Vagina (tissue), 2 donors: ENCODE results near the gene MARK2. TPM values are rescaled to one million over a fixed set of nuclear protein-coding genes. Genes with fewer than 3 reads are reported as not detected.

Experiments used
- DNase-seq, 2 donors: peaks; one replicate each; pipeline ENCODE4 v3.0.0-alpha.2; 2017; ENCODE audit errors: extremely low spot score in 2 of 2
- H3K27ac ChIP-seq: fragments of 200-600 bp; sonication (generic); one replicate; pipeline ENCODE4 v1.5.1; 2019
- H3K27me3 ChIP-seq: fragments of 200-600 bp; sonication (generic); one replicate; pipeline ENCODE4 v1.5.1; 2019
- H3K36me3 ChIP-seq, 2 donors: fragments of 200-600 bp; sonication (generic); one replicate each; pipeline ENCODE4 v1.5.1; 2017 to 2019
- H3K4me1 ChIP-seq: fragments of 200-600 bp; sonication (generic); one replicate; pipeline ENCODE4 v1.5.1; 2019
- H3K4me3 ChIP-seq, 2 donors: fragments of 200-600 bp; sonication (generic); 1 replicate in 1 of 2; 2 replicates in 1 of 2; pipeline ENCODE4 v1.5.1; 2016 to 2019
- H3K9me3 ChIP-seq: fragments of 200-600 bp; sonication (generic); one replicate; pipeline ENCODE4 v1.5.1; 2019
- CTCF ChIP-seq, 3 experiments: fragments of 450-650 bp in 2 of 3; fragments of 200-600 bp in 1 of 3; sonication (generic) in 1 of 3; IDR thresholded peaks; one replicate each; pipeline ENCODE4 v1.5.1; 2017 to 2019; ENCODE audit warnings: antibody characterized with exemption in 3 of 3, mild to moderate bottlenecking in 2 of 3, moderate library complexity in 2 of 3
- POLR2A ChIP-seq, 2 donors: fragments of 450-650 bp; IDR thresholded peaks; one replicate each; pipeline ENCODE4 v1.6.1; 2017; ENCODE audit warnings: antibody characterized with exemption in 2 of 2, mild to moderate bottlenecking in 2 of 2, moderate library complexity in 2 of 2
- POLR2AphosphoS5 ChIP-seq, 2 donors: sonication (generic); formaldehyde crosslinking; IDR thresholded peaks; one replicate each; pipeline ENCODE4 v1.9.0; 2017; ENCODE audit warnings: antibody characterized with exemption in 2 of 2, mild to moderate bottlenecking in 2 of 2, low read depth in 1 of 2; ENCODE audit not compliant: insufficient read depth in 1 of 2
- intact Hi-C: fragments of 100-400 bp; cut with DNase I; formaldehyde crosslinking; loops from one replicate; pipeline ENCODE4 v1.15.1; 2023
- total RNA-seq: library from RNA; depleted of rRNA; stranded (reverse); fragments of >200 nt; gene quantifications from one replicate; pipeline ENCODE4 v1.2.3, GENCODE V29; 2016

Gene MARK2
- total RNA-seq, 1 donor from 2014 or later = 35.6 TPM

DNA sequence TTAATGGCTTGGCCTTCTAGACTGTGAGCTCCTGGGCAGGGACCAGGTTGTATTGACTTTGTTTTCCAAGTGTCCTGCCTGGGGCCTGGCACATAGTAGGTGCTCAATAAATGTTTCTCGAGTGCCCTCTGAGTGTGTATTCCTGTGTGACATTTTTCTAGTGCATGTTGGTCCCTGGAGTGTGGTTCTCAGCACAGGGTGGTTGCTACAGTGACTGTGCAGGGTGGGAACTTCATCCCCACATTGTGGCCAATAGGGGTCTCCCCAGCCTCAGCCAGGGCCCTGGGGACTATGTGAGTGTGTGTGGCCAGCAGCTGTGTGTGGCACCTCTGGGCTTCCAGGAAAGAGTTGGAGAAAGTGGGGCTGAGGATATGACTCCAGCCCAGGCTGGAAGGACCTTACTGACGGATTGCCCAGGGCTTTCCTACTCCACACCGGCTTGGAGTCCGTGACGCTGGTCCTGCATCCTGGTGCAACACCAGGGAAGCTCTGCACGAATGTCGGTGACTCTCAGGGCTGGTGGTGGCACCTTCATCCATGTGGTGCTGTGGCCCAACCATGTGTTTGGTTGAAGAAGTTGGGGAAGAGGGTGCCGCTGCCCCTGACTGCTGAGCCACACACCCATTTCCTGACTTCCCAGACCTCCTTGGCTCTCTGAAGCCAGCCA, 9.0 kb upstream of the MARK2 start:
- intact Hi-C loops = no loop called here
- TF ChIP-seq CTCF (IDR thresholded peaks at IDR 0.05) (no peak), POLR2AphosphoS5 (IDR thresholded peaks at IDR 0.05; ENCODE audit: insufficient read depth in 1 of 2, low read depth in 1 of 2) (no peak), POLR2A (IDR thresholded peaks at IDR 0.05) (no peak)
- H3K36me3 ChIP-seq = peaks cover 0 to 11% of the 10 kb centered on the region in 2 donors

GRCh38 chr11:63831326-63831725, 7.6 kb upstream of the MARK2 start:
- TF ChIP-seq CTCF (IDR thresholded peaks at IDR 0.05) (no peak), POLR2A (IDR thresholded peaks at IDR 0.05) (no peak), POLR2AphosphoS5 (IDR thresholded peaks at IDR 0.05; ENCODE audit: insufficient read depth in 1 of 2, low read depth in 1 of 2) (no peak)
- H3K4me3 ChIP-seq = no peak overlapping the region
- H3K27me3 ChIP-seq = no peaks in the 10 kb centered on the region
- peaks cover 0 to 5% of the 10 kb centered on the region in 2 donors for H3K36me3 ChIP-seq
- no peaks in the 10 kb centered on the region for H3K4me1 ChIP-seq
- intact Hi-C loops = no loop called here
- no peaks in the 10 kb centered on the region for H3K9me3 ChIP-seq
- DNase-seq = no peak
- no peak overlapping the region for H3K27ac ChIP-seq

More for the DNA sequence above, 9.0 kb upstream of the MARK2 start:
- Histone ChIP-seq H3K27ac (no peak overlapping the region), H3K4me1 (no peaks in the 10 kb centered on the region), H3K27me3 (no peaks in the 10 kb centered on the region), H3K9me3 (no peaks in the 10 kb centered on the region), H3K4me3 (no peak overlapping the region)
- no peak for DNase-seq

DNA sequence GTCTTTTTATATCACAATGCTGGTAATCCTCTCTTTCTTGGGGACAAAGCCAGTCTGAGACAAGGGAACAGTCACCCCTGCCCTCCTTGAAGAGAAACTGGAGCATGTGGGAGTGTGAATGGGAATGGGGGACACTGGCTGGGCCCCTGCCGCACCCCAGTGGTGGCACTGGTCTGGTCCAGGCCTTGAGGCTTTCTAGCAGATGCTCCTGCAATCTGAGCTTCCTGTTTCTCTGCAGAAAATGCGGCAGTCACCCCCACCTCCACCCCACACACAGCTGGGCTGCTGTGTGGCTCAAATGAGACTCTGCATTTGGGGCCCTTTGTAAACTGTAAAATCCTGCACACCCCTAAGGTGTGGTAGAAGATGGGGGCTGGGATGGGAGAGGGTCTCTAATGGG, 6.6 kb upstream of the MARK2 start:
- Histone ChIP-seq H3K4me3 (no peak overlapping the region), H3K9me3 (no peaks in the 10 kb centered on the region), H3K27ac (no peak overlapping the region), H3K36me3 (no peaks in the 10 kb centered on the region), H3K4me1 (peaks cover under 1% of the 10 kb centered on the region), H3K27me3 (no peaks in the 10 kb centered on the region)
- TF ChIP-seq POLR2AphosphoS5 (IDR thresholded peaks at IDR 0.05; ENCODE audit: insufficient read depth in 1 of 2, low read depth in 1 of 2) (no peak), CTCF (IDR thresholded peaks at IDR 0.05) (no peak), POLR2A (IDR thresholded peaks at IDR 0.05) (no peak)
- DNase-seq = no peak
- intact Hi-C loops = no loop called here

DNA sequence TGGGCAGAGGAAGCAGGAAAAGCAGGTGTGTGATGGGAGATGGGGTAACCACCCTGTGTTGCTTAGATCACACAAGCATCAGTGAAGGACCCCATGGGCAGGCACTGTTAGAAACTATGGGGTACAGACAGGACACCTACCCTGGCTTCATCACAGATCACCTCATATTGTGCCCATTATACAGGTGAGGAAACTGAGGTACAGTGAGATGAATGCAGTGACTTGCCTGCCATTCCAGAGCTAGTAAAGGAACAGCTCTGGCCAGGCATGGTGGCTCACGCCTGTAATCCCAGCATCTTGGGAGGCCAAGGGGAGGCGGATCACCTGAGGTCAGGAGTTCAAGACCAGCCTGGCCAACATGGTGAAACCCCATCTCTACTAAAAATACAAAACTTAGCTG, 5.9 kb upstream of the MARK2 start:
- H3K36me3 ChIP-seq = no peaks in the 10 kb centered on the region
- no peaks in the 10 kb centered on the region for H3K9me3 ChIP-seq
- no peak overlapping the region for H3K4me3 ChIP-seq
- no peak for DNase-seq
- intact Hi-C loops = no loop called here
- H3K4me1 ChIP-seq = peaks cover 8% of the 10 kb centered on the region
- TF ChIP-seq POLR2A (IDR thresholded peaks at IDR 0.05) = no peak
- no peak for TF ChIP-seq CTCF (IDR thresholded peaks at IDR 0.05)
- no peak for TF ChIP-seq POLR2AphosphoS5 (IDR thresholded peaks at IDR 0.05; ENCODE audit: insufficient read depth in 1 of 2, low read depth in 1 of 2)
- H3K27ac ChIP-seq = no peak overlapping the region
- no peaks in the 10 kb centered on the region for H3K27me3 ChIP-seq

DNA sequence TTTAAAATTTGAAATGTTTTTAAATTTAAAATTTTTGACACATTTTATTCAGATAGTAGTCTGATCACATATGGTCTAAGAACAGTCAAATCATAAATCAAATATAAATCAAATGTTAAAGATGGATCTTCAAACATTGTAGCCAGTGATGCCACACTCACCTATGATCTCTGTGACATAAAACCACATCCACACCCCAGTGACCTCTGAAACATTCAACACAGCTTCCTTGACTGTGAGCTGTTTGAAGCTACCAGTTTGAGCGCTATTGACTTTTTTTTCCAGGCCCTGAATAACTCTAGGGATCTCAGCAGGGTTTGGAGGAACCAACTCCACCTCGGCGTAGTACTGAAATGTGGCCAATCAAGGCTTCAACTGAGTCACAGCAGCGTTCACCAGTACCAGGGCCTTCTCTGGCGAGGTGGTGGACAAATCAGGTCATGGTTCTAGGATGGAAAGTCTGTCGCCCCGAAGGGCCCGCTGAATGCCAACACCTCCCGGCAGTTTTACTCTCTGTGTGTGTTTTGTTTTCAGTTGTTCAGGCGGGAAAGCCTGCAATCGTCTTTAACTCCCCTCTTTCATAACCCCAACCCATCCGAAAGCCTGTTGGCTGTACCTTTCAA, 4.3 kb upstream of the MARK2 start:
- H3K36me3 ChIP-seq = no peaks in the 10 kb centered on the region
- H3K27ac ChIP-seq = no peak overlapping the region
- H3K4me1 ChIP-seq = peaks cover 15% of the 10 kb centered on the region
- H3K9me3 ChIP-seq = no peaks in the 10 kb centered on the region
- DNase-seq = no peak
- intact Hi-C loops = no loop called here
- no peaks in the 10 kb centered on the region for H3K27me3 ChIP-seq
- TF ChIP-seq POLR2AphosphoS5 (IDR thresholded peaks at IDR 0.05; ENCODE audit: insufficient read depth in 1 of 2, low read depth in 1 of 2) (no peak), CTCF (IDR thresholded peaks at IDR 0.05) (no peak), POLR2A (IDR thresholded peaks at IDR 0.05) (no peak)
- no peak overlapping the region for H3K4me3 ChIP-seq
